ENCODE data around the gene RPTN.
A peak's percentile ranks its signal among the peaks of the same experiment; 100 is the strongest.

GRCh38 chr1:152182431-152182830 is 23.4 kb upstream of the RPTN start:
- TF ChIP-seq CTCF (conservative IDR thresholded peaks at IDR 0.05; ENCODE audit: low read length) (peak; percentile 98), EZH2phosphoT487 (IDR thresholded peaks at IDR 0.05; ENCODE audit: borderline replicate concordance) (no peak)
